Mesothelial cell of epicardium (in vitro differentiated cells): ENCODE data around the gene LKAAEAR1. TPM values are rescaled to one million over a fixed set of nuclear protein-coding genes. Genes with fewer than 3 reads are reported as not detected.

Experiments
- DNase-seq, 2 experiments: peaks; one replicate each; pipeline ENCODE4 v3.0.0; 2021; ENCODE audit warnings: low spot score in 2 of 2; ENCODE audit not compliant: unreplicated experiment in 2 of 2
- H3K27ac Mint-ChIP-seq: 2 replicates; pipeline ENCODE4 v1.8.0; 2021; ENCODE audit warnings: mixed read lengths
- H3K27me3 Mint-ChIP-seq: 2 replicates; pipeline ENCODE4 v1.8.0; 2021; ENCODE audit warnings: low read depth, mixed read lengths
- H3K36me3 Mint-ChIP-seq: 2 replicates; pipeline ENCODE4 v1.8.0; 2021; ENCODE audit warnings: mixed read lengths
- H3K4me1 Mint-ChIP-seq: 2 replicates; pipeline ENCODE4 v1.8.0; 2021; ENCODE audit warnings: mixed read lengths
- H3K4me3 Mint-ChIP-seq: 2 replicates; pipeline ENCODE4 v1.8.0; 2021; ENCODE audit warnings: mild to moderate bottlenecking, moderate library complexity, mixed read lengths
- H3K9me3 Mint-ChIP-seq: 2 replicates; pipeline ENCODE4 v1.8.0; 2021; ENCODE audit warnings: mixed read lengths
- CTCF ChIP-seq: fragments of 200-600 bp; sonication (generic); IDR thresholded peaks from one replicate; pipeline ENCODE4 v1.5.0; 2021; ENCODE audit warnings: antibody characterized with exemption; ENCODE audit not compliant: unreplicated experiment
- total RNA-seq: library from RNA; stranded (reverse); gene quantifications from 3 replicates; pipeline ENCODE4 v1.2.1, GENCODE V29; 2021

Gene LKAAEAR1
- total RNA-seq, 1 donor from 2014 or later, result not detected

- DNase-seq, result no peak
- Mint-ChIP-seq H3K27me3 (peaks cover 44% of the 10 kb centered on the region), H3K36me3 (no peaks in the 10 kb centered on the region), H3K9me3 (peaks cover 5% of the 10 kb centered on the region), H3K4me3 (no peak overlapping the region), H3K4me1 (peaks cover 2% of the 10 kb centered on the region), H3K27ac (no peak overlapping the region)
- TF ChIP-seq CTCF, result no peak
These were observed 16.3 kb upstream of the LKAAEAR1 start for GRCh38 chr20:64100566-64100888.

GRCh38 chr20:64099880-64100565 lies 15.8 kb upstream of the LKAAEAR1 start:
- no peak for TF ChIP-seq CTCF

GRCh38 chr20:64099086-64099786 lies 15.0 kb upstream of the LKAAEAR1 start:
- H3K27ac Mint-ChIP-seq, result no peak overlapping the region
- H3K4me3 Mint-ChIP-seq, result no peak overlapping the region
- DNase-seq, result no peak
- no peaks in the 10 kb centered on the region for H3K36me3 Mint-ChIP-seq
- H3K27me3 Mint-ChIP-seq, result peaks cover 44% of the 10 kb centered on the region
- TF ChIP-seq CTCF, result no peak
- H3K9me3 Mint-ChIP-seq, result peaks cover 5% of the 10 kb centered on the region
- peaks cover 2% of the 10 kb centered on the region for H3K4me1 Mint-ChIP-seq

More at GRCh38 chr20:64099880-64100565, 15.8 kb upstream of the LKAAEAR1 start:
- DNase-seq, result no peak
- Mint-ChIP-seq H3K4me3 (no peak overlapping the region), H3K36me3 (no peaks in the 10 kb centered on the region), H3K27me3 (peaks cover 44% of the 10 kb centered on the region), H3K9me3 (peaks cover 5% of the 10 kb centered on the region), H3K27ac (no peak overlapping the region), H3K4me1 (peaks cover 2% of the 10 kb centered on the region)

- H3K4me1 Mint-ChIP-seq, result peaks cover 2% of the 10 kb centered on the region
- no peak for DNase-seq
- H3K27ac Mint-ChIP-seq, result no peak overlapping the region
- H3K36me3 Mint-ChIP-seq, result no peaks in the 10 kb centered on the region
- H3K27me3 Mint-ChIP-seq, result peaks cover 38% of the 10 kb centered on the region
- no peak overlapping the region for H3K4me3 Mint-ChIP-seq
- peaks cover 5% of the 10 kb centered on the region for H3K9me3 Mint-ChIP-seq
- TF ChIP-seq CTCF, result no peak
These were observed 14.3 kb upstream of the LKAAEAR1 start for GRCh38 chr20:64098471-64099013.

- H3K4me1 Mint-ChIP-seq, result peaks cover 1% of the 10 kb centered on the region
- DNase-seq, result no peak
- no peak overlapping the region for H3K4me3 Mint-ChIP-seq
- TF ChIP-seq CTCF, result no peak
- no peaks in the 10 kb centered on the region for H3K36me3 Mint-ChIP-seq
- H3K27me3 Mint-ChIP-seq, result peaks cover 34% of the 10 kb centered on the region
- H3K27ac Mint-ChIP-seq, result no peak overlapping the region
- H3K9me3 Mint-ChIP-seq, result peaks cover 5% of the 10 kb centered on the region
These were observed 12.3 kb upstream of the LKAAEAR1 start for GRCh38 chr20:64096535-64096934.
